K562 (cell line): Measurements from ENCODE around the gene ERAP2.

ENCODE experiments used
- FOXK1 ChIP-seq: sonication (generic); formaldehyde crosslinking; IDR thresholded peaks from 2 replicates; pipeline ENCODE4 v1.8.0; 2022; ENCODE audit warnings: missing genetic modification reagents, mild to moderate bottlenecking, borderline replicate concordance
- HOMEZ ChIP-seq: fragments of 250-450 bp; sonication (Bioruptor Pico); IDR thresholded peaks from 2 replicates; pipeline ENCODE4 v1.4.0; 2020; ENCODE audit warnings: mild to moderate bottlenecking, moderate library complexity
- IRF9 ChIP-seq: fragments of 450-650 bp; IDR thresholded peaks from 2 replicates; pipeline ENCODE4 v1.6.1; 2016; ENCODE audit warnings: missing biosample characterization, missing genetic modification characterization
- LARP7 ChIP-seq: fragments of 450-650 bp; IDR thresholded peaks from 2 replicates; pipeline ENCODE4 v1.6.1; 2016
- NR2C2 ChIP-seq, 2 experiments: fragments of 200-800 bp in 1 of 2; sonication (Bioruptor generic) in 1 of 2; sonication (generic) in 1 of 2; formaldehyde crosslinking in 1 of 2; IDR thresholded peaks; 2 replicates each; pipeline versions ENCODE4 v1.6.1 to v1.8.0; 2016 to 2022; ENCODE audit warnings: mild to moderate bottlenecking in 1 of 2, missing compliant biosample characterization in 1 of 2, missing genetic modification characterization in 1 of 2, missing genetic modification reagents in 1 of 2
- POLR2A ChIP-seq: fragments of 450-650 bp; conservative IDR thresholded peaks from 2 replicates; pipeline ENCODE4 v1.6.1; 2016
- RB1 ChIP-seq: fragments of 450-650 bp; IDR thresholded peaks from 2 replicates; pipeline ENCODE4 v1.6.1; 2017; ENCODE audit warnings: low read depth, mild to moderate bottlenecking
- SRSF1 ChIP-seq: fragments of 200-400 bp; formaldehyde crosslinking; IDR thresholded peaks from 2 replicates; pipeline ENCODE4 v1.6.1; 2017; ENCODE audit warnings: mild to moderate bottlenecking, low read depth, low read length, moderate library complexity
- ZFX ChIP-seq: sonication (generic); formaldehyde crosslinking; IDR thresholded peaks from 2 replicates; pipeline ENCODE4 v1.8.0; 2022; ENCODE audit warnings: mild to moderate bottlenecking, missing genetic modification reagents, moderate library complexity
- ZNF263 ChIP-seq: sonication (generic); formaldehyde crosslinking; IDR thresholded peaks from 2 replicates; pipeline ENCODE4 v1.8.0; 2022; ENCODE audit warnings: mild to moderate bottlenecking, missing genetic modification reagents, borderline replicate concordance
- ZNF707 ChIP-seq: fragments of 250-450 bp; sonication (Bioruptor Pico); conservative IDR thresholded peaks from 2 replicates; pipeline ENCODE4 v1.8.0; 2022; ENCODE audit warnings: inconsistent platforms, mild to moderate bottlenecking, moderate library complexity
- ZNF75A ChIP-seq: fragments of 450-650 bp; formaldehyde crosslinking; IDR thresholded peaks from 2 replicates; pipeline ENCODE4 v1.4.0; 2020; ENCODE audit warnings: mild to moderate bottlenecking
- TF ChIP-seq, protein P1 (sequence below), 3 experiments: IDR thresholded peaks in 2 of 3; conservative IDR thresholded peaks in 1 of 3; 2 replicates each; pipeline ENCODE4 v1.5.1; 2011 to 2012; ENCODE audit warnings: low read length in 3 of 3, mild to moderate bottlenecking in 3 of 3, control low read depth in 2 of 3, improper control_type of control experiment in 1 of 3, inconsistent platforms in 1 of 3, low read depth in 1 of 3, mixed read lengths in 1 of 3, moderate library complexity in 1 of 3; ENCODE audit not compliant: insufficient read depth in 2 of 3
- TF ChIP-seq, protein P2 (sequence below): IDR thresholded peaks from 2 replicates; pipeline ENCODE4 v1.6.1; 2011; ENCODE audit not compliant: insufficient read length; ENCODE audit errors: extremely low read depth

GRCh38 chr5:96869372-96869641 lies 7.0 kb upstream of the ERAP2 start:
- TF ChIP-seq RB1 (no peak), HOMEZ (CRISPR knock-in tag) (no peak), SRSF1 (no peak), NR2C2 (CRISPR knock-in tag; IDR thresholded peaks at IDR 0.05) (no peak), NR2C2 (tag; IDR thresholded peaks at IDR 0.05) (no peak), ZNF263 (CRISPR knock-in tag) (no peak), ZNF707 (CRISPR knock-in tag) (no peak), IRF9 (tag) (no peak), ZFX (CRISPR knock-in tag) (no peak), LARP7 (no peak), FOXK1 (no peak), ZNF75A (no peak), POLR2A (no peak)
- TF ChIP-seq, protein P1, sequence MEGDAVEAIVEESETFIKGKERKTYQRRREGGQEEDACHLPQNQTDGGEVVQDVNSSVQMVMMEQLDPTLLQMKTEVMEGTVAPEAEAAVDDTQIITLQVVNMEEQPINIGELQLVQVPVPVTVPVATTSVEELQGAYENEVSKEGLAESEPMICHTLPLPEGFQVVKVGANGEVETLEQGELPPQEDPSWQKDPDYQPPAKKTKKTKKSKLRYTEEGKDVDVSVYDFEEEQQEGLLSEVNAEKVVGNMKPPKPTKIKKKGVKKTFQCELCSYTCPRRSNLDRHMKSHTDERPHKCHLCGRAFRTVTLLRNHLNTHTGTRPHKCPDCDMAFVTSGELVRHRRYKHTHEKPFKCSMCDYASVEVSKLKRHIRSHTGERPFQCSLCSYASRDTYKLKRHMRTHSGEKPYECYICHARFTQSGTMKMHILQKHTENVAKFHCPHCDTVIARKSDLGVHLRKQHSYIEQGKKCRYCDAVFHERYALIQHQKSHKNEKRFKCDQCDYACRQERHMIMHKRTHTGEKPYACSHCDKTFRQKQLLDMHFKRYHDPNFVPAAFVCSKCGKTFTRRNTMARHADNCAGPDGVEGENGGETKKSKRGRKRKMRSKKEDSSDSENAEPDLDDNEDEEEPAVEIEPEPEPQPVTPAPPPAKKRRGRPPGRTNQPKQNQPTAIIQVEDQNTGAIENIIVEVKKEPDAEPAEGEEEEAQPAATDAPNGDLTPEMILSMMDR (IDR thresholded peaks at IDR 0.05 in 2 of 3, conservative IDR thresholded peaks at IDR 0.05 in 1 of 3; ENCODE audit: insufficient read depth in 2 of 3, low read depth in 1 of 3, low read length in 3 of 3), result no peak
- TF ChIP-seq, protein P2, sequence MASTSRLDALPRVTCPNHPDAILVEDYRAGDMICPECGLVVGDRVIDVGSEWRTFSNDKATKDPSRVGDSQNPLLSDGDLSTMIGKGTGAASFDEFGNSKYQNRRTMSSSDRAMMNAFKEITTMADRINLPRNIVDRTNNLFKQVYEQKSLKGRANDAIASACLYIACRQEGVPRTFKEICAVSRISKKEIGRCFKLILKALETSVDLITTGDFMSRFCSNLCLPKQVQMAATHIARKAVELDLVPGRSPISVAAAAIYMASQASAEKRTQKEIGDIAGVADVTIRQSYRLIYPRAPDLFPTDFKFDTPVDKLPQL, result no peak
